Nephron (organoid): ENCODE measurements around the gene SET.

Experiments
- H3K27ac Mint-ChIP-seq, 3 experiments: 2 replicates each; pipeline ENCODE4 v1.8.0; 2020; ENCODE audit warnings: mixed read lengths in 3 of 3, mild to moderate bottlenecking in 2 of 3, moderate library complexity in 1 of 3
- H3K27me3 Mint-ChIP-seq: 2 replicates; pipeline ENCODE4 v1.8.0; 2021; ENCODE audit warnings: low read depth, mild to moderate bottlenecking, moderate library complexity, mixed read lengths
- H3K36me3 Mint-ChIP-seq: 2 replicates; pipeline ENCODE4 v1.8.0; 2020; ENCODE audit warnings: low read depth, mixed read lengths
- H3K4me1 Mint-ChIP-seq: 2 replicates; pipeline ENCODE4 v1.8.0; 2020; ENCODE audit warnings: mixed read lengths
- H3K4me3 Mint-ChIP-seq, 3 experiments: 2 replicates each; pipeline ENCODE4 v1.8.0; 2020; ENCODE audit warnings: mild to moderate bottlenecking in 3 of 3, mixed read lengths in 3 of 3, moderate library complexity in 2 of 3
- H3K9me3 Mint-ChIP-seq: 2 replicates; pipeline ENCODE4 v1.8.0; 2020; ENCODE audit warnings: mixed read lengths
- CTCF ChIP-seq, 3 experiments: fragments of 200-600 bp; sonication (generic); IDR thresholded peaks; one replicate each; pipeline ENCODE4 v1.5.0; 2021; ENCODE audit warnings: antibody characterized with exemption in 3 of 3; ENCODE audit not compliant: unreplicated experiment in 3 of 3

The SET gene

GRCh38 chr9:128733256-128733655 is 44.2 kb downstream of the SET start:
- peaks cover 27% of the 10 kb centered on the region for H3K36me3 Mint-ChIP-seq
- H3K9me3 Mint-ChIP-seq, result no peaks in the 10 kb centered on the region
- H3K4me1 Mint-ChIP-seq, result peaks cover 13% of the 10 kb centered on the region
- TF ChIP-seq CTCF (IDR thresholded peaks at IDR 0.05; ENCODE audit: unreplicated experiment in 3 of 3), result peak; percentile 67 to 68 (median 68)
- peak overlapping the region in 1 of 3 experiments; percentile 48 for H3K4me3 Mint-ChIP-seq
- peak overlapping the region; percentile 33 to 95 (median 83) for H3K27ac Mint-ChIP-seq
- no peaks in the 10 kb centered on the region for H3K27me3 Mint-ChIP-seq

GRCh38 chr9:128735373-128735772 is 46.4 kb downstream of the SET start:
- Mint-ChIP-seq H3K9me3 (no peaks in the 10 kb centered on the region), H3K27ac (peak overlapping the region in 2 of 3 experiments; percentile 67 to 79)

GRCh38 chr9:128742401-128742800 is 53.4 kb downstream of the SET start:
- Mint-ChIP-seq H3K4me1 (peaks cover 4% of the 10 kb centered on the region), H3K27ac (no peak overlapping the region), H3K27me3 (no peaks in the 10 kb centered on the region), H3K9me3 (no peaks in the 10 kb centered on the region), H3K36me3 (peaks cover 23% of the 10 kb centered on the region), H3K4me3 (no peak overlapping the region)
- TF ChIP-seq CTCF (IDR thresholded peaks at IDR 0.05; ENCODE audit: unreplicated experiment in 3 of 3), result no peak

More at GRCh38 chr9:128735373-128735772, 46.4 kb downstream of the SET start:
- TF ChIP-seq CTCF (IDR thresholded peaks at IDR 0.05; ENCODE audit: unreplicated experiment in 3 of 3), result no peak
- Mint-ChIP-seq H3K27me3 (no peaks in the 10 kb centered on the region), H3K4me3 (no peak overlapping the region), H3K4me1 (peaks cover 13% of the 10 kb centered on the region), H3K36me3 (peaks cover 41% of the 10 kb centered on the region)

GRCh38 chr9:128743421-128743820 is 54.4 kb downstream of the SET start:
- Mint-ChIP-seq H3K27ac (no peak overlapping the region), H3K4me3 (no peak overlapping the region), H3K36me3 (peaks cover 21% of the 10 kb centered on the region), H3K27me3 (no peaks in the 10 kb centered on the region), H3K4me1 (peaks cover 5% of the 10 kb centered on the region), H3K9me3 (no peaks in the 10 kb centered on the region)
- TF ChIP-seq CTCF (IDR thresholded peaks at IDR 0.05; ENCODE audit: unreplicated experiment in 3 of 3), result no peak
